ENCODE results near the gene FAM149A. TPM values are rescaled to one million over a fixed set of nuclear protein-coding genes. Genes with fewer than 3 reads are reported as not detected.

The FAM149A gene
- total and polyA plus RNA-seq, 2 donors (not counting 3 experiments of a cell fraction or from before 2014, with no cell fraction given) = 0.08 to 0.20 TPM

- Histone ChIP-seq H3K4me3 (replicated peaks in 1 of 3; ENCODE audit: insufficient read depth in 1 of 3, low read depth in 1 of 3, low read length in 3 of 3) (no peak overlapping the region), H3K79me2 (ENCODE audit: control insufficient read depth, insufficient read depth, low read length) (no peaks in the 10 kb centered on the region), H3K9me1 (replicated peaks; ENCODE audit: control insufficient read depth, extremely low read depth, insufficient read depth, low read length) (no peaks in the 10 kb centered on the region), H3K4me1 (ENCODE audit: control insufficient read depth, extremely low read depth, insufficient read depth, low read length) (no peaks in the 10 kb centered on the region), H2AFZ (ENCODE audit: low read depth, low read length) (no peak overlapping the region), H3K27me3 (ENCODE audit: control insufficient read depth in 2 of 2, insufficient read depth in 2 of 2, low read length in 2 of 2) (peaks cover 0 to 2% of the 10 kb centered on the region in 2 experiments), H3K36me3 (ENCODE audit: control insufficient read depth in 2 of 2, extremely low read depth in 1 of 2, insufficient read depth in 2 of 2, low read length in 2 of 2) (no peaks in the 10 kb centered on the region), H3K27ac (ENCODE audit: insufficient read depth, low read depth, low read length) (no peak overlapping the region), H3K9me3 (replicated peaks; ENCODE audit: control insufficient read depth, insufficient read depth, low read length) (no peaks in the 10 kb centered on the region), H4K20me1 (replicated peaks; ENCODE audit: control insufficient read depth, extremely low read depth, insufficient read depth, low read length) (no peaks in the 10 kb centered on the region), H3K9ac (replicated peaks; ENCODE audit: extremely low read depth, insufficient read depth, low read length) (no peak overlapping the region), H3K4me2 (ENCODE audit: insufficient read depth, low read length) (no peak overlapping the region)
- CTCF ChIA-PET = no interaction called here
- intact Hi-C loops (cut with micrococcal nuclease) (no loop called here), dilution Hi-C loops (cut with MboI; ENCODE audit: extremely low pct_ligation_motif_present, low sequenced_read_pairs) (no loop called here)
- BruUV-seq (replicated peaks) = no TSS peak
- TF ChIP-seq MAX (IDR thresholded peaks at IDR 0.05; ENCODE audit: insufficient read depth, insufficient read length) (no peak), POLR2AphosphoS5 (IDR thresholded peaks at IDR 0.05; ENCODE audit: insufficient read depth, low read depth, low read length) (no peak), MYC (IDR thresholded peaks at IDR 0.05; ENCODE audit: low read depth, low read length) (no peak), FOS (IDR thresholded peaks at IDR 0.05; ENCODE audit: borderline replicate concordance, insufficient read depth, low read length) (no peak), POLR2A (IDR thresholded peaks at IDR 0.05; ENCODE audit: low read depth, low read length) (no peak), JUN (IDR thresholded peaks at IDR 0.05; ENCODE audit: borderline replicate concordance, insufficient read depth, insufficient read length, low read depth) (no peak), GATA2 (IDR thresholded peaks at IDR 0.05; ENCODE audit: insufficient read depth, insufficient read length, low read depth, low read length) (no peak), CTCF (IDR thresholded peaks at IDR 0.05; ENCODE audit: extremely low read depth in 1 of 2, insufficient read depth in 1 of 2, low read depth in 1 of 2, low read length in 2 of 2) (no peak), EZH2 (IDR thresholded peaks at IDR 0.05; ENCODE audit: borderline replicate concordance, low read depth, low read length, severe bottlenecking) (no peak)
- POLR2A ChIA-PET = no interaction called here
- DNase-seq (ENCODE audit: low read depth, low spot score) = no peak
- FAIRE-seq = no peak
Measured at GRCh38 chr4:186092296-186092695, 12.2 kb upstream of the FAM149A start.

Data from endothelial cell of umbilical vein (primary cell).